ENCODE data around the gene ALOX15. TPM values are rescaled to one million over a fixed set of nuclear protein-coding genes. Genes with fewer than 3 reads are reported as not detected.

ALOX15 gene
- polyA plus RNA-seq, 1 experiment: not detected

DNA sequence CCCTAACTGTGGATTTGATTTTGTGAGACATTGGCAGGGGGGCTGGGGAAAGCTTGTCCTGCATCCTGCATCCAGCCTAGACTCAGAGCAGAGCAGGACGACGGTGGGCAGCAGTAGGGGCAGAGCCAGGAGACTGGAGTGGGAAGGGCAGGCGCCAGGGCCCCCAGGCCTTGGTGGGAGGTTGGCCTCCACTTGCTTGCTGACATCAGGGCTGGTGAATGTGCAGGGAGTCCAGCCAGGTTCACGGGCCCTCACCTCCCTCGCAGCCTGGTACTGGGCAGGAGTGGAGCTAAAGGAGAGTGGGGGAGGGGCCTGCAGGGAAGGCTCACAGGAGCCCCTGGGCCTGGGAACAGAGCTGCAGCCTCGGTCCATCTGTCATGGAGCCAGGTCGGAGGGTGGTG is 59.4 kb downstream of the ALOX15 start:
- ChIA-PET POLR2A (no interaction called here), CTCF (interaction anchor here (0.7 to 1.0 kb wide), 2 partner anchors 15 to 43 kb away, joined by 3 to 4 read pairs; no protein-coding TSS in a partner anchor)
- Histone ChIP-seq H3K27me3 (ENCODE audit: control insufficient read depth, insufficient read depth, low read length) (peaks cover 44% of the 10 kb centered on the region), H3K36me3 (ENCODE audit: control insufficient read depth, insufficient read depth, low read length) (no peaks in the 10 kb centered on the region), H3K4me3 (ENCODE audit: low read depth, low read length) (no peak overlapping the region)
- no peak for DNase-seq (ENCODE audit: low read depth)
- TF ChIP-seq, protein P1, sequence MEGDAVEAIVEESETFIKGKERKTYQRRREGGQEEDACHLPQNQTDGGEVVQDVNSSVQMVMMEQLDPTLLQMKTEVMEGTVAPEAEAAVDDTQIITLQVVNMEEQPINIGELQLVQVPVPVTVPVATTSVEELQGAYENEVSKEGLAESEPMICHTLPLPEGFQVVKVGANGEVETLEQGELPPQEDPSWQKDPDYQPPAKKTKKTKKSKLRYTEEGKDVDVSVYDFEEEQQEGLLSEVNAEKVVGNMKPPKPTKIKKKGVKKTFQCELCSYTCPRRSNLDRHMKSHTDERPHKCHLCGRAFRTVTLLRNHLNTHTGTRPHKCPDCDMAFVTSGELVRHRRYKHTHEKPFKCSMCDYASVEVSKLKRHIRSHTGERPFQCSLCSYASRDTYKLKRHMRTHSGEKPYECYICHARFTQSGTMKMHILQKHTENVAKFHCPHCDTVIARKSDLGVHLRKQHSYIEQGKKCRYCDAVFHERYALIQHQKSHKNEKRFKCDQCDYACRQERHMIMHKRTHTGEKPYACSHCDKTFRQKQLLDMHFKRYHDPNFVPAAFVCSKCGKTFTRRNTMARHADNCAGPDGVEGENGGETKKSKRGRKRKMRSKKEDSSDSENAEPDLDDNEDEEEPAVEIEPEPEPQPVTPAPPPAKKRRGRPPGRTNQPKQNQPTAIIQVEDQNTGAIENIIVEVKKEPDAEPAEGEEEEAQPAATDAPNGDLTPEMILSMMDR (IDR thresholded peaks at IDR 0.05; ENCODE audit: insufficient read depth, low read depth, low read length): no peak

Small RNA genes within 50 kb of the gene (small RNA-seq; reads per million reads assigned to genes)
- not detected for gene RNU6-955P (ENCODE audit: insufficient read length, low read depth, low replicate concordance)

Other genes with a start within 250 kb of the ALOX15 start
- gene SPNS3, start 207.7 kb downstream of the ALOX15 start, polyA plus RNA-seq (2011; rRNA removed): not detected in 2 replicates
- gene SPNS2, start 142.8 kb downstream of the ALOX15 start, polyA plus RNA-seq (2011; rRNA removed): not detected in 2 replicates
- gene MYBBP1A, start 86.3 kb downstream of the ALOX15 start, polyA plus RNA-seq (2011; rRNA removed): 12.4 and 24.1 TPM in 2 replicates
- not detected in 2 replicates for gene GGT6, start 81.1 kb downstream of the ALOX15 start, polyA plus RNA-seq (2011; rRNA removed)
- gene SMTNL2, start 57.1 kb downstream of the ALOX15 start, polyA plus RNA-seq (2011; rRNA removed): not detected in 2 replicates
- 5.1 and 13.9 TPM in 2 replicates for gene PELP1, start 62.5 kb upstream of the ALOX15 start, polyA plus RNA-seq (2011; rRNA removed)
- gene ARRB2, start 69.0 kb upstream of the ALOX15 start, polyA plus RNA-seq (2011; rRNA removed): 8.5 and 10.7 TPM in 2 replicates
- gene MED11, start 89.8 kb upstream of the ALOX15 start, polyA plus RNA-seq (2011; rRNA removed): 27.5 and 31.2 TPM in 2 replicates
- gene ZMYND15, start 98.2 kb upstream of the ALOX15 start, polyA plus RNA-seq (2011; rRNA removed): 0.13 TPM in 1 of 2 replicates, not detected in the other
- gene CXCL16, start 98.2 kb upstream of the ALOX15 start, polyA plus RNA-seq (2011; rRNA removed): 2.2 and 3.3 TPM in 2 replicates
- gene TM4SF5, start 130.2 kb upstream of the ALOX15 start, polyA plus RNA-seq (2011; rRNA removed): not detected in 2 replicates
- gene VMO1, start 144.7 kb upstream of the ALOX15 start, polyA plus RNA-seq (2011; rRNA removed): 0.27 and 0.92 TPM in 2 replicates
- not detected in 2 replicates for gene GLTPD2, start 147.3 kb upstream of the ALOX15 start, polyA plus RNA-seq (2011; rRNA removed)
- gene PSMB6, start 154.5 kb upstream of the ALOX15 start, polyA plus RNA-seq (2011; rRNA removed): 222 and 289 TPM in 2 replicates
- 24.0 and 34.1 TPM in 2 replicates for gene PLD2, start 165.5 kb upstream of the ALOX15 start, polyA plus RNA-seq (2011; rRNA removed)
- 32.6 and 69.1 TPM in 2 replicates for gene MINK1, start 191.7 kb upstream of the ALOX15 start, polyA plus RNA-seq (2011; rRNA removed)

All from BJ (cell line).